A549 (cell line): ENCODE measurements around the gene SF3B3. TPM values are rescaled to one million over a fixed set of nuclear protein-coding genes. Genes with fewer than 3 reads are reported as not detected.

Experiments used
- ATAC-seq, 2 experiments: fragments of 200-7000 bp in 1 of 2; fragments of >200 bp in 1 of 2; cut with Nextera tagmentation in 1 of 2; cut with Tn5 transposase in 1 of 2; 3 replicates each; pipeline versions ENCODE4 v1.8.0 to v1.9.1; 2018 to 2020; ENCODE audit warnings: mild to moderate bottlenecking in 1 of 2, moderate library complexity in 1 of 2
- CTCF ChIA-PET: fragments of 300-600 bp; sonication (Branson Sonifier 250); formaldehyde crosslinking; extraction: SDS; loops from one replicate; lab custom pipeline; 2021; ENCODE audit warnings: antibody characterized with exemption, inconsistent platforms; lab: Yijun Ruan, JAX
- POLR2A ChIA-PET: fragments of 350-600 bp; formaldehyde crosslinking; extraction: SDS; loops from one replicate; lab custom pipeline; 2021; ENCODE audit warnings: antibody characterized with exemption, inconsistent platforms; lab: Yijun Ruan, JAX
- DNase-seq, 2 experiments: peaks; one replicate each; pipeline versions ENCODE4 v3.0.0 to v3.0.0-alpha.2; 2011 to 2016; ENCODE audit warnings: low read depth in 1 of 2, low spot score in 1 of 2
- FAIRE-seq: peaks from 2 replicates; lab custom pipeline; 2011; peaks lifted over from hg19 to GRCh38; lab: Jason Lieb, UNC
- H3K27ac ChIP-seq, 2 experiments: fragments of >200 bp; sonication (Bioruptor Twin); formaldehyde crosslinking; 3 replicates each; pipeline ENCODE4 v1.5.1; 2016 to 2017
- H3K4me1 ChIP-seq: fragments of >200 bp; sonication (Bioruptor Twin); formaldehyde crosslinking; 3 replicates; pipeline ENCODE4 v1.6.1; 2016
- H3K4me2 ChIP-seq: fragments of >200 bp; sonication (Bioruptor Twin); formaldehyde crosslinking; 3 replicates; pipeline ENCODE4 v1.6.1; 2016
- H3K4me3 ChIP-seq: fragments of >200 bp; sonication (Bioruptor Twin); formaldehyde crosslinking; 3 replicates; pipeline ENCODE4 v1.5.1; 2016
- H3K9me3 ChIP-seq: fragments of >200 bp; sonication (Bioruptor Twin); formaldehyde crosslinking; 3 replicates; pipeline ENCODE4 v1.6.1; 2016
- ATOH8 ChIP-seq: fragments of 250-450 bp; sonication (Bioruptor Pico); IDR thresholded peaks from 2 replicates; pipeline ENCODE4 v1.5.0; 2020; ENCODE audit warnings: low read depth, mild to moderate bottlenecking, moderate library complexity
- BCL3 ChIP-seq: fragments of >200 bp; sonication (Bioruptor Twin); formaldehyde crosslinking; IDR thresholded peaks from 3 replicates; pipeline ENCODE4 v1.6.1; 2016
- CBX2 ChIP-seq: fragments of 200-600 bp; sonication (generic); IDR thresholded peaks from 2 replicates; pipeline ENCODE4 v1.6.1; 2016; ENCODE audit warnings: low read depth, mild to moderate bottlenecking, borderline replicate concordance
- CHD4 ChIP-seq: fragments of 200-600 bp; sonication (generic); IDR thresholded peaks from 2 replicates; pipeline ENCODE4 v1.6.1; 2016; ENCODE audit warnings: antibody characterized with exemption, mild to moderate bottlenecking, borderline replicate concordance
- CTCF ChIP-seq: fragments of >200 bp; sonication (Bioruptor Twin); formaldehyde crosslinking; IDR thresholded peaks from 3 replicates; pipeline ENCODE4 v1.5.1; 2016
- EP300 ChIP-seq, 2 experiments: fragments of >200 bp; sonication (Bioruptor Twin); formaldehyde crosslinking; IDR thresholded peaks; 2 replicates in 1 of 2; 3 replicates in 1 of 2; pipeline ENCODE4 v1.6.1; 2016 to 2017
- ESRRA ChIP-seq: fragments of 150-350 bp; IDR thresholded peaks from 2 replicates; pipeline ENCODE4 v1.6.1; 2014; ENCODE audit warnings: mild to moderate bottlenecking, low read length, borderline replicate concordance
- FOSL2 ChIP-seq, 2 experiments: fragments of 450-650 bp in 1 of 2; fragments of >200 bp in 1 of 2; sonication (Bioruptor Twin) in 1 of 2; formaldehyde crosslinking; IDR thresholded peaks; 2 replicates each; pipeline versions ENCODE4 v1.5.0 to v1.6.1; 2016 to 2020; ENCODE audit warnings: mild to moderate bottlenecking in 1 of 2, moderate library complexity in 1 of 2
- HES2 ChIP-seq: fragments of >200 bp; sonication (Bioruptor Twin); formaldehyde crosslinking; IDR thresholded peaks from 2 replicates; pipeline ENCODE4 v1.6.1; 2016
- HEYL ChIP-seq: fragments of 250-450 bp; sonication (Bioruptor Pico); IDR thresholded peaks from 2 replicates; pipeline ENCODE4 v1.8.0; 2021; ENCODE audit warnings: mild to moderate bottlenecking, moderate library complexity
- HOXA7 ChIP-seq: fragments of 250-450 bp; sonication (Bioruptor Pico); IDR thresholded peaks from 2 replicates; pipeline ENCODE4 v1.5.0; 2020; ENCODE audit warnings: mild to moderate bottlenecking, moderate library complexity
- HOXB13 ChIP-seq: fragments of 250-450 bp; sonication (Bioruptor Pico); IDR thresholded peaks from 2 replicates; pipeline ENCODE4 v1.5.0; 2020; ENCODE audit warnings: low read depth, mild to moderate bottlenecking, moderate library complexity
- JUNB ChIP-seq: fragments of >200 bp; sonication (Bioruptor Twin); formaldehyde crosslinking; IDR thresholded peaks from 2 replicates; pipeline ENCODE4 v1.6.1; 2016
- MAFK ChIP-seq: fragments of 450-650 bp; IDR thresholded peaks from 2 replicates; pipeline ENCODE4 v1.6.1; 2014; ENCODE audit not compliant: partially characterized antibody
- NR3C1 ChIP-seq: fragments of >200 bp; sonication (Bioruptor Twin); formaldehyde crosslinking; IDR thresholded peaks from 3 replicates; pipeline ENCODE4 v1.6.1; 2017
- POLR2AphosphoS2 ChIP-seq: conservative IDR thresholded peaks from 2 replicates; pipeline ENCODE4 v1.6.1; 2012; ENCODE audit warnings: low read length, improper control_type of control experiment, inconsistent platforms
- REST ChIP-seq: fragments of 200-600 bp; sonication (generic); IDR thresholded peaks from 2 replicates; pipeline ENCODE4 v1.6.1; 2016; ENCODE audit warnings: antibody characterized with exemption, mild to moderate bottlenecking, moderate library complexity
- RFX5 ChIP-seq: fragments of 450-650 bp; IDR thresholded peaks from 2 replicates; pipeline ENCODE4 v1.7.1; 2014; ENCODE audit warnings: antibody characterized with exemption, mild to moderate bottlenecking, moderate library complexity
- ZFP36 ChIP-seq: fragments of 450-650 bp; IDR thresholded peaks from 2 replicates; pipeline ENCODE4 v1.6.1; 2014; ENCODE audit warnings: borderline replicate concordance; ENCODE audit not compliant: partially characterized antibody
- ZNF302 ChIP-seq: fragments of 250-450 bp; sonication (Bioruptor Pico); IDR thresholded peaks from 2 replicates; pipeline ENCODE4 v1.9.0; 2021; ENCODE audit warnings: inconsistent platforms, mild to moderate bottlenecking, moderate library complexity
- WGBS: methylation state at CpG from one replicate; pipeline ENCODE4 v1.1.6; 2017; ENCODE audit errors: missing lambda C conversion rate; 5-methylcytosine and 5-hydroxymethylcytosine counted together
- polyA plus RNA-seq, 4 experiments: library from polyadenylated mRNA; depleted of rRNA in 3 of 4; stranded (reverse); fragments of >200 nt; fragmentation: RNase III in 1 of 4; extraction: RNeasy Plus Mini Kit Qiagen cat#74134 plus additional on column Dnase treatment in 1 of 4; gene quantifications; 2 replicates in 3 of 4; 3 replicates in 1 of 4; pipeline ENCODE4 v1.2.3, GENCODE V29; 2011 to 2017

The SF3B3 gene
- polyA plus RNA-seq, 2 of the 4 experiments (the other 2 are of a cell fraction), result 111 to 155 TPM

- H3K4me1 ChIP-seq, result no peaks in the 10 kb centered on the region
- DNase-seq, result no peak
- CTCF ChIA-PET, result interaction anchor here (1.1 to 1.4 kb wide), 3 partner anchors 13 to 22 kb away, joined by 3 read pairs; no protein-coding TSS in a partner anchor
- H3K27ac ChIP-seq, result no peak overlapping the region
- FAIRE-seq, result no peak
- no peak overlapping the region for H3K4me3 ChIP-seq
- POLR2A ChIA-PET, result no interaction called here
- no peaks in the 10 kb centered on the region for H3K9me3 ChIP-seq
- no peak overlapping the region for H3K4me2 ChIP-seq
- 92% methylated on average over 4 of the region's 4 CpGs for WGBS
- no peak; a peak in 1 of 6 replicates for ATAC-seq
- TF ChIP-seq MAFK, result no peak
- TF ChIP-seq NR3C1, result no peak
- TF ChIP-seq HEYL (CRISPR knock-in tag), result no peak
- TF ChIP-seq REST, result no peak
- TF ChIP-seq HOXA7, result no peak
- no peak for TF ChIP-seq HOXB13 (CRISPR knock-in tag)
- TF ChIP-seq ZFP36, result no peak
- no peak for TF ChIP-seq ATOH8
- TF ChIP-seq CHD4, result no peak
- no peak for TF ChIP-seq CBX2
- TF ChIP-seq POLR2AphosphoS2, result no peak
- no peak for TF ChIP-seq JUNB
- TF ChIP-seq FOSL2 (IDR thresholded peaks at IDR 0.05), result no peak
- TF ChIP-seq FOSL2 (CRISPR knock-in tag; IDR thresholded peaks at IDR 0.05), result no peak
- TF ChIP-seq CTCF, result no peak
- TF ChIP-seq EP300 (IDR thresholded peaks at IDR 0.05), result no peak
- no peak for TF ChIP-seq RFX5
- TF ChIP-seq ESRRA, result no peak
- no peak for TF ChIP-seq BCL3
- TF ChIP-seq HES2, result no peak
- no peak for TF ChIP-seq ZNF302 (CRISPR knock-in tag)
These were observed 41.4 kb downstream of the SF3B3 start for GRCh38 chr16:70565053-70565452.
